Hematopoietic multipotent progenitor cell treated with erythropoietin and hydrocortisone succinate and interleukin-3 and kit ligand, for 17 days (in vitro differentiated cells): Measurements from ENCODE around the gene ACTN1.

Experiments used
- DNase-seq: peaks from one replicate; pipeline ENCODE4 v3.0.0-alpha.2; 2015; ENCODE audit warnings: low spot score

The ACTN1 gene

GRCh38 chr14:68888883-68889282 is 90.2 kb downstream of the ACTN1 start:
- no peak for DNase-seq

- no peak for DNase-seq
Measured at GRCh38 chr14:68888025-68888850, 90.9 kb downstream of the ACTN1 start.

GRCh38 chr14:68886109-68886434 is 93.0 kb downstream of the ACTN1 start:
- no peak for DNase-seq

- DNase-seq: no peak
Measured at GRCh38 chr14:68885226-68886108, 93.6 kb downstream of the ACTN1 start.

- DNase-seq: no peak
Measured at GRCh38 chr14:68884031-68885030, 94.8 kb downstream of the ACTN1 start.

GRCh38 chr14:68882235-68882634 is 96.9 kb downstream of the ACTN1 start:
- DNase-seq: no peak

GRCh38 chr14:68881396-68881795 is 97.7 kb downstream of the ACTN1 start:
- no peak for DNase-seq

- DNase-seq: no peak
Measured at GRCh38 chr14:68880581-68881105, 98.5 kb downstream of the ACTN1 start.

GRCh38 chr14:68879841-68880575 is 99.1 kb downstream of the ACTN1 start:
- no peak for DNase-seq

- no peak for DNase-seq
Measured at GRCh38 chr14:68879321-68879781, 99.8 kb downstream of the ACTN1 start.

- no peak for DNase-seq
Measured at GRCh38 chr14:68878908-68879307, 100.2 kb downstream of the ACTN1 start.

GRCh38 chr14:68877993-68878575 is 101.0 kb downstream of the ACTN1 start:
- no peak for DNase-seq

- DNase-seq: no peak
Measured at GRCh38 chr14:68876976-68877375, 102.1 kb downstream of the ACTN1 start.

- no peak for DNase-seq
Measured at GRCh38 chr14:68874746-68875155, 104.4 kb downstream of the ACTN1 start.

GRCh38 chr14:68873376-68873775 is 105.7 kb downstream of the ACTN1 start:
- no peak for DNase-seq

- no peak for DNase-seq
Measured at GRCh38 chr14:68871392-68871791, 107.7 kb downstream of the ACTN1 start.

GRCh38 chr14:68866991-68867533 is 112.0 kb downstream of the ACTN1 start:
- no peak for DNase-seq

- DNase-seq: no peak
Measured at GRCh38 chr14:68865542-68865941, 113.6 kb downstream of the ACTN1 start.

- no peak for DNase-seq
Measured at GRCh38 chr14:68864361-68864750, 114.7 kb downstream of the ACTN1 start.
